ENCODE measurements around the gene RPUSD1.

RPUSD1 gene

DNA sequence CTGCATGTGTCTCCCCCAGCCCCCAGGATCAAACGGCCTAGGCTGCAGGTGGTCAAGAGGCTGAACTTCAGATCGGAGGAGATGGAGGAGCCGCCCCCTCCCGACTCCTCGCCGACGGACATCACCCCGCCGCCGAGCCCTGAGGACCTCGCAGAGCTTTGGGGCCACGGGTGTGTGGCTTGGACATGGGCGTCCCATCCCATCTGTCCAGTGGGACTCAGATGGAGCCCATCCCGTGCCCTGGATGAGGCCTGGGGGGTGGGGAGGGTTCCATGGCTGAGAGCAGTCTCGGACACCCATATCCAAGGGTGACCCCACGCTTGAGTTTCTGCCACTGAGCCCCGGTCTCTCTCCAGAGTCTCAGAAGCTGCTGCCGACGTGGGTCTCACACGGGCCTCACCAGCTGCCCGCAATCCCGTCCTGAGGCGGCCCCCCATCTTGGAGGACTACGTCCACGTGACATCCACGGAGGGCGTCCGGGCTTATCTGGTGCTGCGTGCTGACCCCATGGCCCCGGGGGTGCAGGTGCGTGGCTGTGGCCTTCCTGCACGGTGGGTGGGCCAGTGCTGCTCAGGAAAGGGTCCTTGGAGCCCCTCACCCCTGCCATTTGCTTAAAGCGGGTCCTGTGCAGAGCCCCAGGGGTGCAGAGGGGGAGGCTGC is 1.1 kb upstream of the RPUSD1 start:
- Histone ChIP-seq H3K27ac (no peak overlapping the region), H3K4me3 (peak overlapping the region; percentile 100)
- DNase-seq (ENCODE audit: low spot score), result no peak
- TF ChIP-seq CTCF (IDR thresholded peaks at IDR 0.05), result no peak

GRCh38 chr16:788399-789126 is 382 bp upstream of the RPUSD1 start, which contains the start of gene CHTF18:
CHTF18 (plus strand) TSS chr16:788620; CDS start chr16:788685, 65 bp downstream.
- no peak for TF ChIP-seq CTCF (IDR thresholded peaks at IDR 0.05)
- Histone ChIP-seq H3K27ac (peak within 1 kb of the TSS; percentile 54 to 85), H3K4me3 (peak within 1 kb of the TSS; percentile 100)
- DNase-seq (ENCODE audit: low spot score), result peak; percentile 92

DNA sequence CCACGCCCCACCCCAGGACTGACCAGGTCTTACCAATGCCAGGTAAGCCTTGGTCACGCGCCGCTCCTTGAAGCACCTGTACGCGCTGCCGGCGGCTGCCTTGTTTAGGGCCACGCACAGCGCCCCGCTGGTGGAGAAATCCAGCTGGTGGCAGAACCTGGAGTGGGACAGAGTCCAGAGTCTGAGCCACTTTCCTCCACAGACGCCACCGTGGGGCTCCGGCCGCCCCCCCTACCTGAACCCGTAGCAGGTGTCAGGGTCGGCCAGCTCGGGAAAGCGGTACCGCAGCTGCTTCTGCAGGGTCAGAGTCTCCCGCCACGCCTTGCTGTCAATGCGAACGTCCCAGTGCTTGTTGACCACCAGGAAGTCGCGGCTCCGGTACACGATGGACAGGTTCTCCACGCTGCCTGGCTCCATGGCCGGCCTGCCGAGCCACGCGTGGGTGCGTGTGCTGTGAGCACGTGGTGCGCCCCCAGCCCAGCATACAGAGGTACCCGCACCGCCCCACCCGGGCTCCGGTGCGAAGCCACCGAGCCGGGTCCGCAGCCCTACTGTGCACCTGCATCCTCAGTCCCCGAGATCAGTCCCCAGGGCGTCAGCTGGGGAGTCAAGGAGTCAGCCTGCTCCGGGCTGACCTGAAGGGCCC is 737 bp downstream of the RPUSD1 start:
- TF ChIP-seq CTCF (IDR thresholded peaks at IDR 0.05), result no peak
- Histone ChIP-seq H3K4me3 (peak overlapping the region; percentile 100), H3K27ac (peak overlapping the region in 1 of 2 donors; percentile 54)
- DNase-seq (ENCODE audit: low spot score), result no peak

DNA sequence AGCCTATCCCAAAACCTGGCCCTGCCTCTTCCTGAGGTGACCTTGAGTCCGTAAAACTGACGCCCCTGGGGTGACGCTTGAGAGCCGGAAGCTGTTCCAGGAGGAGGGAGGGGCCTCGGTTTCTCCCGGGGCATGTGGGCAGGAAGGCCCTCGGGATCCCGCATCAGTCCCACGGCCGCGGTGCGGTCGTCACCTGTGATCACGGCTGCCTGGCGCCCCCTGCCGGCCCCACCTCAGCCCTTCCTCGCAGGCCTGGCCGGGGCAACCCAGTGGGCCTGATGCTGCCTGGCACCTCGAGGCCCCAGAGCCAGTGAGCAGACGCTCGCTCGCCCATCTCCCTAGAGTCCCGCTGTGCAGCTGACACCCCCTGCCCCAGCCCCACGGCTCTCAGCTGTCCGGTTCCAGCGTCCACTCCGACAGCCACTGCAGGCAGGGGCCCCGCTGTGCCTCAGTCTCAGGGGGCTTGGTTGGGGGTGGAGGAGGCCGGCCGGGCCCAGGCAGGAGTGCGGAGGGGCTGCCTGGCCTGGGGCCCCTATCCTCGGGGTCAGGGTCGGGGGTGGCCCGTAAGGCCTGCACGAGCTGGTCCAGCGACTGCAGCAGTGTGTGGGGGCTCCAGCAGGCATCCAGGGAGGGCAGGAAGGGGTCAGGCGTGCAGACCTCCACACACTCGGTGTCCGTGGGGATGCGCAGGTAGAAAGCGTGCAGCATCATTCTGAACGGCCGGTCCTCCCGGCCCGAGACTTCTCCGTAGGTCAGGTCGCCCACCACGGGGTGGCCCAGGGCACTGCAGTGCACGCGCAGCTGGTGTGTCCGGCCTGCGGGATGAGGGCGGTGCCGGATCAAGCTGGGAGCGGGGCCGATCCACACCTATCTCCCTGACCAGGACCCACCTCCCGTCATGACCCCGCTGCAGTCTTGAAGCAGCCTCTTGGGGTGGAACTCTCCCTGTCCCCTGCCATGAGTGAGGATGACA is 2.3 kb downstream of the RPUSD1 start:
- DNase-seq (ENCODE audit: low spot score), result no peak
- TF ChIP-seq CTCF (IDR thresholded peaks at IDR 0.05), result peak; percentile 25
- Histone ChIP-seq H3K4me3 (no peak overlapping the region), H3K27ac (no peak overlapping the region)

DNA sequence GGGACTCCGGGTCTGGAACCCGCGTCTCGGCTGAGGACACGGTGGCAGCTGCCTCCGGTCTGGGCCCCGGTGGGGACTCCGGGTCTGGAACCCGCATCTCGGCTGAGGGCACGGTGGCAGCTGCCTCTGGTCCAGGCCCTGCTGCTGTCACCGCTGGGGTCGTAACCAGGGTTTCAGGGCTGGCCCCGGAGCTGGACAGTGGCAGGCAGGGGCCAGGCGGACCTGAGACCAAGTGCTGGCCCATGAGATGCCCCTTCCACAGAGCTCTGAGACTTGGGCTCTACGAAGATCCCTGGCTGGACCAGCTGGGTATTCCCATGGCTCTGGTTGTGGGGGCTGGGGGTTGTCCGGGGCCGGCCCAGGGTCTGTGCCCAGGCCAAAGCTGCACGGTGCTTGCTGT is 3.8 kb downstream of the RPUSD1 start:
- no peak overlapping the region for H3K27ac ChIP-seq
- DNase-seq (ENCODE audit: low spot score), result no peak
- no peak for TF ChIP-seq CTCF (IDR thresholded peaks at IDR 0.05)
- no peak overlapping the region for H3K4me3 ChIP-seq

- no peak for DNase-seq (ENCODE audit: low spot score)
- Histone ChIP-seq H3K27ac (no peak overlapping the region), H3K4me3 (no peak overlapping the region)
- TF ChIP-seq CTCF (IDR thresholded peaks at IDR 0.05), result no peak
Measured at GRCh38 chr16:783404-784161, 4.6 kb downstream of the RPUSD1 start.
